Mammary epithelial cell (primary cell): Measurements from ENCODE around the gene OR51E1.

Source experiments
- CTCF ChIP-seq, 2 donors: IDR thresholded peaks in 1 of 2; conservative IDR thresholded peaks in 1 of 2; 2 replicates each; pipeline ENCODE4 v1.5.1; 2011 to 2012; ENCODE audit warnings: inconsistent platforms in 2 of 2, low read length in 2 of 2, mild to moderate bottlenecking in 2 of 2, control low read depth in 1 of 2, low read depth in 1 of 2; ENCODE audit not compliant: insufficient read depth in 1 of 2; ENCODE audit errors: extremely low read depth in 1 of 2
- EZH2 ChIP-seq: IDR thresholded peaks from 2 replicates; pipeline ENCODE4 v1.6.1; 2012; ENCODE audit warnings: low read length, inconsistent platforms, borderline replicate concordance

DNA sequence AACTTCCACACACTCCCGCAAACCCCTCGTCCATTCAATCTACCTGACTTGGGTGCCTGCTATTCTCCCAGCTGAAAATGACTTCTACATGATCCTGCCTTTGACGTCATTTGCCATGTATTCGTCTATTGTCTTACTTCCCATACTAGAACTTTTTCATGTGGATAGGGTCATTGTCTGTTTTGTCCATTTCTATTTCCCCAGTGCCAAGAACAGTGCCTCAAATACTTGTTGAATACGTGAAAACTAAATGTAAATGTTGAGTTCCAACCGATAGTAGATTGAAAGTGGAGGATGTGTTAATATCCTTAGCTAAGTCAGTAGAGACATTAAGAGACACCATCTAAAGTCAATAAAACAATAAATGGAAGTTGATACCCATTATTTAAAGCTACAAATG lies 36.7 kb upstream of the OR51E1 start:
- TF ChIP-seq EZH2 (no peak), CTCF (conservative IDR thresholded peaks at IDR 0.05 in 1 of 2, IDR thresholded peaks at IDR 0.05 in 1 of 2; ENCODE audit: extremely low read depth in 1 of 2, insufficient read depth in 1 of 2, low read depth in 1 of 2, low read length in 2 of 2) (no peak)
